H1 (cell line): Measurements from ENCODE around the gene PRDM10. TPM values are rescaled to one million over a fixed set of nuclear protein-coding genes. Genes with fewer than 3 reads are reported as not detected.
A peak's percentile ranks its signal among the peaks of the same experiment; 100 is the strongest.

Source experiments
- CTCF ChIA-PET: fragments of 300-600 bp; sonication (Branson Sonifier 250); formaldehyde crosslinking; loops from one replicate; lab custom pipeline; 2021; ENCODE audit not compliant: partially characterized antibody; lab: Charles Lee
- POLR2A ChIA-PET: fragments of 300-600 bp; sonication (Branson Sonifier 250); formaldehyde crosslinking; loops from one replicate; lab custom pipeline; 2021; ENCODE audit warnings: inconsistent platforms; ENCODE audit not compliant: partially characterized antibody; lab: Charles Lee
- DNase-seq, 2 experiments: peaks; one replicate each; pipeline versions ENCODE4 v3.0.0 to v3.0.0-alpha.2; 2010 to 2022; ENCODE audit warnings: low spot score in 2 of 2, low read depth in 1 of 2, mixed read lengths in 1 of 2
- FAIRE-seq: peaks from 2 replicates; lab custom pipeline; 2011; peaks lifted over from hg19 to GRCh38; lab: Jason Lieb, UNC
- H2AFZ ChIP-seq: 2 replicates; pipeline ENCODE4 v1.8.1; 2012; ENCODE audit warnings: low read length, inconsistent platforms
- H2AK5ac ChIP-seq: 2 replicates; pipeline ENCODE4 v1.6.1; 2013; ENCODE audit warnings: low read depth, low read length
- H2BK120ac ChIP-seq: replicated peaks from 2 replicates; pipeline ENCODE3; 2013; ENCODE audit warnings: low read depth, low read length, inconsistent platforms
- H2BK12ac ChIP-seq: 2 replicates; pipeline ENCODE4 v1.6.1; 2013; ENCODE audit warnings: low read depth, low read length
- H2BK15ac ChIP-seq: 2 replicates; pipeline ENCODE4 v1.6.1; 2013; ENCODE audit warnings: low read length
- H2BK20ac ChIP-seq: 2 replicates; pipeline ENCODE4 v1.6.1; 2013; ENCODE audit warnings: low read length
- H2BK5ac ChIP-seq: 2 replicates; pipeline ENCODE4 v1.6.1; 2013; ENCODE audit warnings: low read depth, low read length
- H3K14ac ChIP-seq: 2 replicates; pipeline ENCODE4 v1.6.1; 2013; ENCODE audit warnings: inconsistent platforms; ENCODE audit not compliant: insufficient read length
- H3K18ac ChIP-seq: 2 replicates; pipeline ENCODE4 v1.6.1; 2013; ENCODE audit warnings: low read length; ENCODE audit errors: extremely low read depth
- H3K23ac ChIP-seq: 2 replicates; pipeline ENCODE4 v1.6.1; 2013; ENCODE audit warnings: inconsistent platforms; ENCODE audit not compliant: insufficient read length
- H3K23me2 ChIP-seq: 2 replicates; pipeline ENCODE4 v1.6.1; 2013; ENCODE audit warnings: low read depth, low read length
- H3K27ac ChIP-seq: 2 replicates; pipeline ENCODE4 v1.6.1; 2011; ENCODE audit warnings: low read depth, low read length, inconsistent platforms
- H3K27me3 ChIP-seq, 4 experiments: replicated peaks in 1 of 4; 1 replicate in 1 of 4; 2 replicates in 3 of 4; pipeline versions ENCODE4 v1.6.1 to v1.8.1; 2011 to 2013; ENCODE audit warnings: low read length in 3 of 4, mild to moderate bottlenecking in 3 of 4, inconsistent platforms in 2 of 4, mixed read lengths in 2 of 4, moderate library complexity in 1 of 4; ENCODE audit not compliant: control insufficient read depth in 3 of 4, insufficient read depth in 3 of 4; ENCODE audit errors: extremely low read depth in 1 of 4
- H3K36me3 ChIP-seq, 4 experiments: 2 replicates each; pipeline versions ENCODE4 v1.6.1 to v1.8.1; 2011 to 2013; ENCODE audit warnings: mild to moderate bottlenecking in 4 of 4, low read length in 3 of 4, moderate library complexity in 2 of 4, control low read depth in 1 of 4, inconsistent platforms in 1 of 4; ENCODE audit not compliant: insufficient read depth in 4 of 4, control insufficient read depth in 2 of 4
- H3K4ac ChIP-seq: replicated peaks from 2 replicates; pipeline ENCODE3; 2013; ENCODE audit warnings: low read length, low read depth, mixed read lengths, inconsistent platforms; ENCODE audit not compliant: insufficient read length
- H3K4me1 ChIP-seq, 4 experiments: replicated peaks in 1 of 4; 1 replicate in 1 of 4; 2 replicates in 3 of 4; pipeline versions ENCODE4 v1.6.1 to v1.8.1; 2011 to 2013; ENCODE audit warnings: low read length in 3 of 4, inconsistent platforms in 2 of 4, mixed read lengths in 1 of 4; ENCODE audit not compliant: insufficient read depth in 4 of 4, control insufficient read depth in 3 of 4
- H3K4me2 ChIP-seq, 2 experiments: 2 replicates each; pipeline versions ENCODE4 v1.6.1 to v1.8.1; 2011 to 2013; ENCODE audit warnings: low read depth in 2 of 2, low read length in 2 of 2, control low read depth in 1 of 2, inconsistent platforms in 1 of 2, mild to moderate bottlenecking in 1 of 2; ENCODE audit not compliant: insufficient read depth in 1 of 2
- H3K4me3 ChIP-seq, 4 experiments: fragments of 200-600, 300-600 bp in 1 of 4; sonication (generic), shearing (Covaris generic), sonication (Bioruptor Twin) in 1 of 4; 2 replicates each; pipeline versions ENCODE4 v1.5.1 to v1.8.1; 2011 to 2016; ENCODE audit warnings: low read length in 4 of 4, low read depth in 3 of 4, control low read depth in 2 of 4, inconsistent platforms in 2 of 4, mild to moderate bottlenecking in 2 of 4, mixed read lengths in 1 of 4, moderate library complexity in 1 of 4; ENCODE audit not compliant: insufficient read depth in 2 of 4; ENCODE audit errors: extremely low read depth in 1 of 4
- H3K56ac ChIP-seq: replicated peaks from 2 replicates; pipeline ENCODE3; 2013; ENCODE audit warnings: low read depth, mild to moderate bottlenecking, mixed read lengths, low read length, inconsistent platforms; ENCODE audit not compliant: insufficient read length
- H3K79me1 ChIP-seq: 2 replicates; pipeline ENCODE4 v1.6.1; 2013; ENCODE audit warnings: low read depth, low read length, control low read depth
- H3K79me2 ChIP-seq, 2 experiments: 2 replicates each; pipeline versions ENCODE4 v1.6.1 to v1.8.1; 2012 to 2013; ENCODE audit warnings: low read length in 2 of 2, mild to moderate bottlenecking in 2 of 2, inconsistent platforms in 1 of 2; ENCODE audit not compliant: insufficient read depth in 2 of 2, control insufficient read depth in 1 of 2
- H3K9ac ChIP-seq, 4 experiments: replicated peaks in 1 of 4; 1 replicate in 1 of 4; 2 replicates in 3 of 4; pipeline versions ENCODE4 v1.6.1 to v1.8.1; 2011 to 2013; ENCODE audit warnings: low read depth in 3 of 4, low read length in 3 of 4, control low read depth in 2 of 4, mild to moderate bottlenecking in 2 of 4, moderate library complexity in 2 of 4, inconsistent platforms in 1 of 4; ENCODE audit errors: extremely low read depth in 1 of 4
- H3K9me3 ChIP-seq, 2 experiments: 2 replicates each; pipeline versions ENCODE4 v1.6.1 to v1.8.1; 2012 to 2013; ENCODE audit warnings: mild to moderate bottlenecking in 2 of 2, moderate library complexity in 2 of 2, control low read depth in 1 of 2, inconsistent platforms in 1 of 2, low read depth in 1 of 2, low read length in 1 of 2, mixed read lengths in 1 of 2; ENCODE audit not compliant: insufficient read depth in 2 of 2
- H4K20me1 ChIP-seq, 2 experiments: replicated peaks in 1 of 2; 2 replicates each; pipeline versions ENCODE3 to v1.8.1; 2011 to 2013; ENCODE audit warnings: inconsistent platforms in 2 of 2, low read length in 2 of 2, mild to moderate bottlenecking in 1 of 2; ENCODE audit not compliant: insufficient read depth in 2 of 2, control insufficient read depth in 1 of 2
- H4K5ac ChIP-seq: 2 replicates; pipeline ENCODE4 v1.6.1; 2013; ENCODE audit warnings: low read length, low read depth, mixed read lengths, inconsistent platforms; ENCODE audit not compliant: insufficient read length
- H4K8ac ChIP-seq: 2 replicates; pipeline ENCODE4 v1.8.0; 2013; ENCODE audit warnings: mild to moderate bottlenecking, moderate library complexity, low read length, inconsistent platforms; ENCODE audit not compliant: insufficient read depth; ENCODE audit errors: extremely low read depth
- H4K91ac ChIP-seq: replicated peaks from 2 replicates; pipeline ENCODE3; 2013; ENCODE audit warnings: low read length, mixed read lengths, inconsistent platforms; ENCODE audit not compliant: insufficient read length
- CBX5 ChIP-seq: fragments of 300-800, 300-1000 bp; sonication (generic); IDR thresholded peaks from 2 replicates; pipeline ENCODE4 v1.7.1; 2016; ENCODE audit warnings: antibody characterized with exemption, low read length, low read depth
- E2F6 ChIP-seq: IDR thresholded peaks from 2 replicates; pipeline ENCODE4 v1.6.1; 2012; ENCODE audit warnings: inconsistent platforms
- EP300 ChIP-seq, 2 experiments: IDR thresholded peaks; 1 replicate in 1 of 2; 2 replicates in 1 of 2; pipeline ENCODE4 v1.6.1; 2011 to 2012; ENCODE audit warnings: low read depth in 2 of 2, low read length in 2 of 2, mild to moderate bottlenecking in 2 of 2, borderline replicate concordance in 1 of 2, inconsistent platforms in 1 of 2, moderate library complexity in 1 of 2
- HDAC6 ChIP-seq: IDR thresholded peaks from one replicate; pipeline ENCODE4 v1.7.1; 2012; ENCODE audit warnings: low read depth, mild to moderate bottlenecking, inconsistent platforms, low read length, moderate library complexity
- JUND ChIP-seq: IDR thresholded peaks from 2 replicates; pipeline ENCODE4 v1.6.1; 2011; ENCODE audit warnings: mild to moderate bottlenecking, improper control_type of control experiment, low read length
- NANOG ChIP-seq: IDR thresholded peaks from 2 replicates; pipeline ENCODE4 v1.6.1; 2011; ENCODE audit warnings: low read length, low read depth, mild to moderate bottlenecking, inconsistent platforms; ENCODE audit not compliant: insufficient read depth, poor library complexity, severe bottlenecking
- RNF2 ChIP-seq: fragments of 200-900, 300-1000 bp; sonication (generic); IDR thresholded peaks from 2 replicates; pipeline ENCODE4 v1.7.1; 2016; ENCODE audit warnings: borderline replicate concordance, low read depth, mild to moderate bottlenecking, antibody characterized with exemption, low read length; ENCODE audit not compliant: poor library complexity, severe bottlenecking; ENCODE audit errors: missing control alignments
- TAF1 ChIP-seq: IDR thresholded peaks from 2 replicates; pipeline ENCODE4 v1.6.1; 2011; ENCODE audit warnings: mild to moderate bottlenecking, low read depth, low read length
- TBP ChIP-seq: IDR thresholded peaks from 2 replicates; pipeline ENCODE4 v1.6.1; 2011; ENCODE audit warnings: low read depth, low read length, improper control_type of control experiment
- TCF12 ChIP-seq: IDR thresholded peaks from 2 replicates; pipeline ENCODE4 v1.6.1; 2011; ENCODE audit warnings: low read depth, mild to moderate bottlenecking, low read length
- WGBS, 2 experiments: shearing (Covaris generic) in 1 of 2; methylation state at CpG; one replicate each; pipeline versions ENCODE4 v1.1.6 to v1.1.7; 2013 to 2015; ENCODE audit warnings: low lambda C conversion rate in 2 of 2, mixed read lengths in 2 of 2, inconsistent platforms in 1 of 2, low coverage in 1 of 2, missing lambda C conversion rate in 1 of 2; ENCODE audit not compliant: insufficient replicate concordance in 2 of 2, insufficient coverage in 1 of 2, insufficient read length in 1 of 2; ENCODE audit errors: extremely low coverage in 1 of 2, missing lambda C conversion rate in 1 of 2; 5-methylcytosine and 5-hydroxymethylcytosine counted together
- polyA plus RNA-seq, 7 experiments: library from polyadenylated mRNA; depleted of rRNA in 3 of 7; stranded (reverse) in 5 of 7; unstranded in 2 of 7; fragments of >200 nt in 5 of 7; fragments of 200-250 nt in 2 of 7; gene quantifications; 1 replicate in 5 of 7; 2 replicates in 1 of 7; 4 replicates in 1 of 7; pipeline versions ENCODE4 v1.2.1 to v1.2.3, GENCODE V29; 2011 to 2013; ENCODE audit warnings: missing spikeins in 2 of 7, mixed read lengths in 2 of 7
- total RNA-seq: library from RNA; stranded (reverse); fragmentation: NEBNext Ultra II Directional; extraction: Animal tissue kit (Norgen Biotek cat#: 25700); gene quantifications from 2 replicates; pipeline ENCODE4 v1.2.1, GENCODE V29; 2021
- TF ChIP-seq, protein P1 (sequence below): IDR thresholded peaks from 2 replicates; pipeline ENCODE4 v1.6.1; 2011; ENCODE audit warnings: low read depth, mild to moderate bottlenecking, low read length; ENCODE audit not compliant: insufficient read depth

The PRDM10 gene
- total and polyA plus RNA-seq, 2 of the 8 experiments (the other 6 are each of a cell fraction or from before 2014, with no cell fraction given): 15.5 to 19.2 TPM

- Histone ChIP-seq H3K4me2 (no peak overlapping the region), H2BK5ac (no peak overlapping the region), H3K79me2 (peaks cover 0 to 21% of the 10 kb centered on the region in 2 experiments; a peak in 2 of 4 replicates), H2BK120ac (no peak overlapping the region), H3K56ac (no peak overlapping the region), H3K27ac (no peak overlapping the region; the same call in 1 of the 2 replicates), H3K23me2 (no peaks in the 10 kb centered on the region), H3K4me1 (no peaks in the 10 kb centered on the region; a peak in 1 of 7 replicates), H2AFZ (no peak overlapping the region), H3K36me3 (no peaks in the 10 kb centered on the region), H3K23ac (no peak overlapping the region), H3K9ac (no peak overlapping the region), H4K91ac (no peak overlapping the region), H4K8ac (no peak overlapping the region), H2BK15ac (no peak overlapping the region), H2AK5ac (peak overlapping the region; percentile 54; the same call in 1 of the 2 replicates), H2BK12ac (no peak overlapping the region), H3K79me1 (peaks cover 6% of the 10 kb centered on the region; the same call in 1 of the 2 replicates), H4K20me1 (peaks cover 0 to 7% of the 10 kb centered on the region in 2 experiments), H3K18ac (no peak overlapping the region), H3K9me3 (no peaks in the 10 kb centered on the region), H3K4ac (peak overlapping the region; percentile 32), H3K4me3 (no peak overlapping the region), H3K14ac (no peak overlapping the region), H2BK20ac (no peak overlapping the region), H3K27me3 (no peaks in the 10 kb centered on the region), H4K5ac (no peak overlapping the region)
- ChIA-PET POLR2A (interaction anchor here (1.4 kb wide), 1 partner anchor 9 kb away, joined by 4 read pairs; no protein-coding TSS in a partner anchor), CTCF (interaction anchor here (1.5 to 1.7 kb wide), 2 partner anchors 10 to 156 kb away, joined by 3 to 4 read pairs; no protein-coding TSS in a partner anchor)
- WGBS, 2 experiments: 91% methylated on average over 2 of the region's 2 CpGs; no CpG with 5 or more reads in 1 of the 2 experiments
- FAIRE-seq (no peak), DNase-seq (no peak)
- TF ChIP-seq, protein P1, sequence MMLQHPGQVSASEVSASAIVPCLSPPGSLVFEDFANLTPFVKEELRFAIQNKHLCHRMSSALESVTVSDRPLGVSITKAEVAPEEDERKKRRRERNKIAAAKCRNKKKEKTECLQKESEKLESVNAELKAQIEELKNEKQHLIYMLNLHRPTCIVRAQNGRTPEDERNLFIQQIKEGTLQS: no peak
- TF ChIP-seq E2F6 (no peak), EP300 (IDR thresholded peaks at IDR 0.05; ENCODE audit: borderline replicate concordance in 1 of 2, low read depth in 2 of 2, low read length in 2 of 2) (no peak), HDAC6 (no peak), TCF12 (no peak), RNF2 (no peak), NANOG (no peak), TAF1 (no peak), TBP (no peak), JUND (no peak), CBX5 (no peak)
Measured at GRCh38 chr11:129975543-129975942, 27.1 kb downstream of the PRDM10 start.
